ENCODE measurements around the gene NRN1. TPM values are rescaled to one million over a fixed set of nuclear protein-coding genes. Genes with fewer than 3 reads are reported as not detected.

Gene NRN1
- total RNA-seq, 4 donors from 2014 or later: 7.2 to 35.9 (median 18.7) TPM

- no peak for ATAC-seq (ENCODE audit: low FRiP score)
- DNase-seq (ENCODE audit: low spot score): no peak
- TF ChIP-seq CTCF (IDR thresholded peaks at IDR 0.05): no peak
These were observed 4.5 kb downstream of the NRN1 start for GRCh38 chr6:6002005-6002847.

GRCh38 chr6:6001443-6001842 is 5.3 kb downstream of the NRN1 start:
- TF ChIP-seq CTCF (IDR thresholded peaks at IDR 0.05): no peak
- ATAC-seq (ENCODE audit: low FRiP score): no peak
- DNase-seq (ENCODE audit: low spot score): no peak

GRCh38 chr6:5999688-6000608 is 6.8 kb downstream of the NRN1 start:
- ATAC-seq (ENCODE audit: low FRiP score) (no peak), DNase-seq (ENCODE audit: low spot score) (no peak)
- TF ChIP-seq CTCF (IDR thresholded peaks at IDR 0.05): no peak

- ATAC-seq (ENCODE audit: low FRiP score) (no peak), DNase-seq (ENCODE audit: low spot score) (no peak)
- no peak for TF ChIP-seq CTCF (IDR thresholded peaks at IDR 0.05)
These were observed 7.7 kb downstream of the NRN1 start for GRCh38 chr6:5998711-5999687.

- TF ChIP-seq CTCF (IDR thresholded peaks at IDR 0.05): no peak
- DNase-seq (ENCODE audit: low spot score) (no peak), ATAC-seq (ENCODE audit: low FRiP score) (no peak)
These were observed 8.5 kb downstream of the NRN1 start for GRCh38 chr6:5998236-5998635.

GRCh38 chr6:5997420-5997987 is 9.2 kb downstream of the NRN1 start:
- TF ChIP-seq CTCF (IDR thresholded peaks at IDR 0.05): no peak
- no peak for DNase-seq (ENCODE audit: low spot score)
- no peak for ATAC-seq (ENCODE audit: low FRiP score)

Measured in omental fat pad (tissue), 4 donors.